SK-N-SH (cell line): ENCODE measurements around the gene OSBPL2. TPM values are rescaled to one million over a fixed set of nuclear protein-coding genes. Genes with fewer than 3 reads are reported as not detected.

ENCODE experiments used
- CTCF ChIA-PET: fragments of 300-600, 350-600 bp; formaldehyde crosslinking; extraction: SDS; loops from one replicate; lab custom pipeline; 2021; lab: Yijun Ruan, JAX
- POLR2A ChIA-PET: fragments of 350-600 bp; sonication (Branson Sonifier 250); formaldehyde crosslinking; extraction: SDS; loops from one replicate; lab custom pipeline; 2020; ENCODE audit warnings: antibody characterized with exemption, inconsistent platforms; lab: Yijun Ruan, JAX
- DNase-seq: peaks from one replicate; pipeline ENCODE4 v3.0.0; 2012
- H2AFZ ChIP-seq: fragments of 200-600 bp; sonication (generic); 2 replicates; pipeline ENCODE4 v1.8.1; 2016; ENCODE audit warnings: antibody characterized with exemption, mild to moderate bottlenecking, low read depth
- H3F3A ChIP-seq: fragments of 200-600 bp; sonication (generic); replicated peaks from 2 replicates; pipeline ENCODE3; 2016; ENCODE audit warnings: antibody characterized with exemption, mild to moderate bottlenecking; ENCODE audit not compliant: insufficient read depth
- H3K27ac ChIP-seq, 2 experiments: fragments of 200-500 bp in 1 of 2; fragments of 200-600 bp in 1 of 2; sonication (Bioruptor generic) in 1 of 2; sonication (generic), shearing (Covaris generic) in 1 of 2; 2 replicates each; pipeline versions ENCODE4 v1.5.1 to v1.6.1; 2014 to 2016; ENCODE audit warnings: low read depth in 2 of 2, inconsistent platforms in 1 of 2, low read length in 1 of 2, mild to moderate bottlenecking in 1 of 2, mixed read lengths in 1 of 2
- H3K27me3 ChIP-seq: fragments of 200-600 bp; sonication (generic), shearing (Covaris generic); 2 replicates; pipeline ENCODE4 v1.6.1; 2016; ENCODE audit warnings: mixed run types; ENCODE audit not compliant: insufficient read depth
- H3K36me3 ChIP-seq, 2 experiments: fragments of 200-500 bp in 1 of 2; fragments of 200-600 bp in 1 of 2; sonication (Bioruptor generic) in 1 of 2; sonication (generic) in 1 of 2; replicated peaks in 1 of 2; 2 replicates each; pipeline versions ENCODE3 to v1.5.1; 2014 to 2016; ENCODE audit warnings: low read length in 1 of 2, mild to moderate bottlenecking in 1 of 2; ENCODE audit not compliant: insufficient read depth in 2 of 2, control insufficient read depth in 1 of 2
- H3K4me1 ChIP-seq, 2 experiments: fragments of 200-500 bp in 1 of 2; fragments of 200-600 bp in 1 of 2; sonication (Bioruptor generic) in 1 of 2; sonication (generic), shearing (Covaris generic) in 1 of 2; 2 replicates each; pipeline versions ENCODE4 v1.5.1 to v1.6.1; 2014 to 2016; ENCODE audit warnings: low read depth in 1 of 2, low read length in 1 of 2, mixed run types in 1 of 2; ENCODE audit not compliant: insufficient read depth in 2 of 2, control insufficient read depth in 1 of 2
- H3K4me2 ChIP-seq: fragments of 200-600 bp; sonication (generic), shearing (Covaris generic); 2 replicates; pipeline ENCODE4 v1.6.1; 2017; ENCODE audit warnings: mixed run types
- H3K4me3 ChIP-seq, 2 experiments: fragments of 200-500 bp in 1 of 2; fragments of 200-600 bp in 1 of 2; sonication (Bioruptor generic) in 1 of 2; sonication (generic), shearing (Covaris generic) in 1 of 2; 2 replicates each; pipeline versions ENCODE4 v1.5.1 to v1.8.1; 2014 to 2016; ENCODE audit warnings: low read depth in 2 of 2, inconsistent platforms in 1 of 2, low read length in 1 of 2, mild to moderate bottlenecking in 1 of 2, mixed read lengths in 1 of 2, moderate library complexity in 1 of 2
- H3K79me2 ChIP-seq: fragments of 200-600 bp; sonication (generic); 2 replicates; pipeline ENCODE4 v1.8.1; 2017; ENCODE audit warnings: mild to moderate bottlenecking; ENCODE audit not compliant: insufficient read depth
- H3K9ac ChIP-seq: fragments of 200-600 bp; sonication (generic); 2 replicates; pipeline ENCODE4 v1.6.1; 2017; ENCODE audit warnings: mixed run types
- H3K9me2 ChIP-seq: fragments of 200-600 bp; sonication (generic); 2 replicates; pipeline ENCODE4 v1.6.1; 2017; ENCODE audit warnings: mixed run types
- H3K9me3 ChIP-seq: fragments of 200-600 bp; sonication (generic); 2 replicates; pipeline ENCODE4 v1.6.1; 2017; ENCODE audit warnings: mixed run types, mild to moderate bottlenecking, moderate library complexity
- H4K20me1 ChIP-seq: fragments of 200-600 bp; sonication (generic); 2 replicates; pipeline ENCODE4 v1.6.1; 2017; ENCODE audit warnings: mild to moderate bottlenecking, mixed run types; ENCODE audit not compliant: insufficient read depth
- CTCF ChIP-seq: fragments of 200-600 bp; sonication (generic); IDR thresholded peaks from 2 replicates; pipeline ENCODE4 v1.6.1; 2017; ENCODE audit warnings: antibody characterized with exemption, mild to moderate bottlenecking, moderate library complexity
- ELF1 ChIP-seq: IDR thresholded peaks from 2 replicates; pipeline ENCODE4 v1.4.0; 2012
- EZH2phosphoT487 ChIP-seq: fragments of 200-600 bp; sonication (generic); IDR thresholded peaks from 2 replicates; pipeline ENCODE4 v1.6.1; 2017; ENCODE audit warnings: low read depth, mixed run types, mild to moderate bottlenecking, antibody characterized with exemption, moderate library complexity, borderline replicate concordance
- FOXJ3 ChIP-seq: sonication (generic); formaldehyde crosslinking; IDR thresholded peaks from 2 replicates; pipeline ENCODE4 v1.5.1; 2020; ENCODE audit warnings: mild to moderate bottlenecking, missing genetic modification reagents
- GABPA ChIP-seq: IDR thresholded peaks from 2 replicates; pipeline ENCODE4 v1.4.0; 2012; ENCODE audit warnings: low read depth, mild to moderate bottlenecking
- MEF2A ChIP-seq: IDR thresholded peaks from 2 replicates; pipeline ENCODE4 v1.4.0; 2012; ENCODE audit warnings: low read depth, borderline replicate concordance
- POLR2AphosphoS5 ChIP-seq: IDR thresholded peaks from 2 replicates; pipeline ENCODE4 v1.6.1; 2012; ENCODE audit warnings: low read depth, low read length
- RCOR1 ChIP-seq: fragments of 150-350 bp; IDR thresholded peaks from 2 replicates; pipeline ENCODE4 v1.6.1; 2017; ENCODE audit warnings: antibody characterized with exemption, low read length
- SIN3A ChIP-seq: IDR thresholded peaks from 2 replicates; pipeline ENCODE4 v1.6.1; 2012; ENCODE audit warnings: low read depth, mild to moderate bottlenecking, low read length, moderate library complexity, borderline replicate concordance
- TCF12 ChIP-seq: IDR thresholded peaks from 2 replicates; pipeline ENCODE4 v1.4.0; 2012
- USF2 ChIP-seq: fragments of 150-350 bp; IDR thresholded peaks from 2 replicates; pipeline ENCODE4 v1.6.1; 2017; ENCODE audit warnings: antibody characterized with exemption, low read length, low read depth, borderline replicate concordance
- WGBS: methylation state at CpG from one replicate; pipeline ENCODE4 v1.1.6; 2017; ENCODE audit warnings: low lambda C conversion rate; 5-methylcytosine and 5-hydroxymethylcytosine counted together
- polyA plus RNA-seq, 3 experiments: library from polyadenylated mRNA; depleted of rRNA; stranded (reverse); fragments of >200 nt; gene quantifications; 2 replicates each; pipeline ENCODE4 v1.2.3, GENCODE V29; 2012

Gene OSBPL2
- polyA plus RNA-seq, 1 of the 3 experiments (the other 2 are of a cell fraction) = 17.7 TPM

- TF ChIP-seq RCOR1 (no peak), FOXJ3 (CRISPR knock-in tag) (no peak), SIN3A (no peak), CTCF (no peak), POLR2AphosphoS5 (no peak), GABPA (no peak)
These were observed 97.2 kb downstream of the OSBPL2 start (continued) for GRCh38 chr20:62335532-62335931.

- Histone ChIP-seq H3K9me3 (no peaks in the 10 kb centered on the region), H2AFZ (no peak overlapping the region), H4K20me1 (no peaks in the 10 kb centered on the region), H3K4me1 (no peaks in the 10 kb centered on the region), H3F3A (no peaks in the 10 kb centered on the region), H3K79me2 (no peaks in the 10 kb centered on the region), H3K27ac (no peak overlapping the region), H3K27me3 (no peaks in the 10 kb centered on the region), H3K4me3 (no peak overlapping the region), H3K9me2 (no peaks in the 10 kb centered on the region), H3K9ac (no peak overlapping the region), H3K4me2 (no peak overlapping the region), H3K36me3 (peaks cover 9 to 47% of the 10 kb centered on the region in 2 experiments)
- no peak for DNase-seq
- ChIA-PET CTCF (interaction anchor here (1.8 kb wide), 1 partner anchor 46 kb away, joined by 4 read pairs; no protein-coding TSS in a partner anchor), POLR2A (no interaction called here)
- TF ChIP-seq USF2 = no peak
- TF ChIP-seq EZH2phosphoT487 = no peak
- TF ChIP-seq TCF12 = no peak
- TF ChIP-seq CTCF = no peak
- no peak for TF ChIP-seq MEF2A
- no peak for TF ChIP-seq ELF1
- WGBS = 100% methylated on average over 8 of the region's 11 CpGs
These were observed 98.0 kb downstream of the OSBPL2 start for GRCh38 chr20:62336329-62336728.
